22Rv1 (cell line): ENCODE measurements around the gene PDE4B.

Experiments
- CTCF ChIP-seq: fragments of 450-650 bp; IDR thresholded peaks from 2 replicates; pipeline ENCODE4 v1.5.1; 2017; ENCODE audit warnings: mild to moderate bottlenecking
- ZFX ChIP-seq: fragments of 450-650 bp; IDR thresholded peaks from 2 replicates; pipeline ENCODE4 v1.6.1; 2017; ENCODE audit warnings: antibody characterized with exemption, borderline replicate concordance

- TF ChIP-seq CTCF (no peak), ZFX (no peak)
Measured at GRCh38 chr1:66043186-66043585, 250.5 kb downstream of the PDE4B start.
